Measurements from ENCODE around the gene ALPL.

Gene ALPL

DNA sequence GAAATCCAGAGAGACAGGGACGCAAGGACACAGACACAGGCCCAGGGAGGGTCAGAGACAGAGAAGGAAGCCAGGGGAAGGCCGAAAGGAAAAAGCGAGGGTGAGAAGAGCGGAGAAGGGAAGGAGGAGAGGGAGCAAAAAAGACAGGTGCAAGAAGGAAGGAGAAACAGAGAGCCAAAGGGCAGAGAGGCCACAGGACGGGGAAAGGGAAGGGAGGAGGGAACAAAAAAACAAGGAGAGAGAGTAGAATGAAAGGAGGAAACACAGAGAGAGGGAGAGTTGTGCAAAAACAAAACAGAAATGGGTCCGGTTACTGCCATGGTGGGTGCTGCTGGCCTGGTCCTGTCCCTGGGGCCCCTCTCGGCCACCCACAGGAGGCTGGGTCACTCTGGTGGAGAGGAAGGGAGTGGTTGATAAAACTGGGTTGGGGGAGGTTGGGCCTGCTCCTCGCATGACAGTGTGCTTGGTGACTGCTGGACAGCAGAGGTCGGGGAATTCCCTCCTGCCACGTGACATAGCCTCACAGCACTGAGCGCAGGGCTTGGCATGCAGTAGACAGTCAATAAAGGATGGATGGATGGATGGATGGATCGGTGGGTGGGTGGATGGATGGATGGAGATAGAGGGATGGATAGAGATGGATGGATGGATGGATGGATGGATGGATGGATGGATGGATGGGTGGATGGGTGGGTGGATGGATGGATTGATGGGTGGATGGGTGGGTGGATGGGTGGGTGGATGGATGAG, 95.2 kb downstream of the ALPL start:
- no peak for DNase-seq

DNA sequence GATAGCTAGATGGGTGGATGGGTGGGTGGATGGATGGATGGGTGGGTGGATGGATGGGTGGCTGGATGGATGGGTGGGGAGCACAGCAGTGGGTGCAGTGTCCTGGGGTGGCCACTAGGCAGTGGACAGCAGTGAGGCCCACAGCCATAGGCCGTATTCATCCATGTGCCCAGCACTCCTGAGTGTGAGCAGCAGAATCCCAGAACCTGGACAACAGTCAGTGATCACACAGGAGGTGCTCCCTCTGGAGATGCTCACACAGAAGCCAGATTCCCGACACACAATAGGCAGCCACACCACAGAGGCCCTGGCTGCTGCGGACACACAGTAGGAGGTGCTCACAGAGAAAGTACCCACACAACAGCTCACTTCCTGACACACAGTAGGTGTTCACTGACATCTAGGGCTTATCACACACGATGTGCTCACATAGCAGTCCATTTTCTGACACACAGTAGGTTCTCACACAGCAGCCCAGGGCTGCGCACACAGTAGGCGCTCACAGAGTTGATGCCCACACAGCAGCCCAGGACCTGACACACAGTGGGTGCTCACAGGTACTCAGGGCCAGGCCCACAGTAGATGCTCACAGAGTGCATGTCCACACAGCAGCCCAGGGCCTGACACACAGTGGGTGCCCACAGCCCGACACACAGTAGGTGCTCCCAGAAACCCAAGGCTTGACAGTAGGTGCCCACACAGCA, 95.9 kb downstream of the ALPL start:
- DNase-seq = no peak

DNA sequence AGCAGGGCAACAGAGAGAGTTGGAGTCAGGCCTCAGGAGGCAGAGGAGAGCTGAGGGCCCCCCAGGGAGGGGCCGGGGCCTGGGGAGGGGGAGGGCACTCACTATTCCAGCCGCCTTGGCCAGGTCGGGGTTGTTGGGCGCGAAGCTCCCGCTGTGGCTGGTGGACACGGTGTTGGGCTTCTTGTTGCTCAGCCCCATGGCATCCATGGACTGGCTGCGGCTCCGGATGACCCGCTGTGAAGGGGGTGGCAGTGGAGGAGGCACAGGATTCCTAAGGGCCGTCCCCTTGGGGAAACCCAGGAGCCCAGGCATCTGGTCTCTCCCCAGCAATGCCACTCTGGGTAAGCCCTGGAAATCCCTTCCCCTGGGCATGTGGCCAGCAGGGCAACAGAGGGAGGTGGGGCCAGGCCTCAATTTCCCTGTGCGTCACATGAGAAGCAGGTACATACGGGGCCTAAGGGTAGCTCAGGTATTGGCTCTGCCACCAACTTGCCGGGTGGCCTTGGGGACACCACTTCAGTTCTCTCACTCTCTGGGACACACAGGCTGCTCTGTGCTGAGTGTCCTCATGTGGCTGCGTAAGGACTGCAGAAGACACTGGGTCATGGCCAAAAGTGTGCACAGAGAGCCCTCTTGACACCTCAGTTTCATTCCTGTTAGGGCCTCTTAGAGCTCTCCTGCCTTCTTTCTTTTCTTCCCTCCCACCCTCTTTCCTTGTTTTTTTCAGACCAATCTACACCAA, 96.9 kb downstream of the ALPL start:
- no peak for DNase-seq

DNA sequence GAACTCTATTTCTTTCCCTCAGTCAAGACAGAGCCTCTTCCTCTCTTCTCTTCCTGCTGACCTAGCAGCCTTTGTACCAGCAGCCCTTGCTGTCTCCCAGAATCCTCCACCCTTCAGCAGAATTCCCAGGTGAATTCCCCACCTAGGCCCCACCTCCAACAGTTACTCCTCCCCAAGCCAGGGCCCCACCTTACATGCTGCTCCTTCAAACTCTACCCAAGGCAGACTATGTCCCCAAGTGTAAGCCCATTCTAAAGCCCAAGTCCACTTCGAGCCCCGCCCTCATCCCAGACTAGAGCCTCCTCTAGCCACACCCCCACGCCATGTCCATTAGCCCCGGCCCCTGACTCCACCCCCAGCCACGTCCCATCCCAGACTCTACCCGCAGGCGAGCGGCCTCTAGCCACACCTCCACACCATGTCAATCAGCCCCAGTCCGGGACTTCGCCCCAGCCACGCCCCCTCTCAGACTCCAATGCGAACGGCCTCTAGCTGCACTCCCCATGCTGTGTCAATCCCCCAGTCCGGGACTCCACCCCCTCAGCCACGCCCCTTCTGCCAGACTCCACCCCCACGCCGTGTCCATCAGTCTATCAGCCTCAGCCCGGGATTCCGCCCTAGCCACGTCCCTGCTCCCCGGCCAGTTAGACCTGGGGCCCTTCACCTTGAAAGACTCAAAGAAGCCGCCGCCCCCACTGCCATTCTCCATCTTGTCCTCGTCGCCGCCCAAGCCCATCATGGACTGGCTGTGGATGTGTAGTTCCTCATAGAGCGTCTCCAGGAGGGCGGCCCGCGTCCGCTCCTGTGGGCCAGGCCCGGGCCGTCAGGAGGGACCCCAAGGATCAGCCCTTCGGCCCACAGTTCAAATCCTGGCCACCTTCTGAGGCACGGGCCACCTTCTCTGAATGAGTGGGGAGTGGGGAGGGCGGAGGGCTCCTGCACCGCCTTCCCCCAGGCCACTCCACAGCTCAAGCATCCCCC, 98.6 kb downstream of the ALPL start:
- DNase-seq = no peak

DNA sequence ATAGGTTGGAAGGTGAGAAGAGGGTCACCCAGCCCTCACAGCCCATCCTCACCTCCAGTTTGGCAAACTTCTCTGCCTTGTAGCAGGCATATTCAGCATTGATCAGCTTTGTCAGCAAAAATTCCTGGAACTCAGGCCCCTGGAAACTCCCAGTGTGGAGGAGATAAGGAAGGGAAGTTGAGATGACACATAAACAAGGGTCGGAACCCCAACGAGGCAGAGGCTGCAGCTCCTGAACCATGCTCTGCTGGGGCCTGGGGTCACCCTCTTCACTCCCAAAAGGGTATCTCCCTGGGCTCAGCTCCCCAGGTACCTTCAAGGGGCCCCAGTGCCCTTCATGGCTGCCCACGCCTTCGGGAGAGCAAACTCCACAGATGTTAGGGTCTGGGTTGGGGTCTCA, 99.6 kb downstream of the ALPL start:
- DNase-seq = no peak

DNA sequence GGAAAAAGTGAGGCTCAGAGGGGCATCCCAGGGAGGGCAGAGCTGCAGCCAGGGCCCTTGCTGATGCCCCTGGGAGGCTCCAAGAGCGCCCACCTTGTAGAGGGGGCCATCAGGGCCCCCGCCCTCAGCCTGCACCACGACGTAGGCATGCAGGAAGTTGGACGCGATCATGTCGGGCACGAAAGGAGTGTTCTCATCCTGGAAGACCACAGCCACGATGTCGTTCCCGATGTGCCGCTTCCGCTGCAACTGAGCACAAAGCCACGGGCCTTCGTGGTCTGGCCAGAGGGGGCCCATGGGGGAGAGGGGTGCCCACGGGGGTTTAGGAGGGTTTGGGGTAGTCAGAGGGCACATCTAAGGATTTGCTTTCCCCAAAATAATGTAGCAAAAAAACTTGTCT, 100.8 kb downstream of the ALPL start:
- no peak for DNase-seq

DNA sequence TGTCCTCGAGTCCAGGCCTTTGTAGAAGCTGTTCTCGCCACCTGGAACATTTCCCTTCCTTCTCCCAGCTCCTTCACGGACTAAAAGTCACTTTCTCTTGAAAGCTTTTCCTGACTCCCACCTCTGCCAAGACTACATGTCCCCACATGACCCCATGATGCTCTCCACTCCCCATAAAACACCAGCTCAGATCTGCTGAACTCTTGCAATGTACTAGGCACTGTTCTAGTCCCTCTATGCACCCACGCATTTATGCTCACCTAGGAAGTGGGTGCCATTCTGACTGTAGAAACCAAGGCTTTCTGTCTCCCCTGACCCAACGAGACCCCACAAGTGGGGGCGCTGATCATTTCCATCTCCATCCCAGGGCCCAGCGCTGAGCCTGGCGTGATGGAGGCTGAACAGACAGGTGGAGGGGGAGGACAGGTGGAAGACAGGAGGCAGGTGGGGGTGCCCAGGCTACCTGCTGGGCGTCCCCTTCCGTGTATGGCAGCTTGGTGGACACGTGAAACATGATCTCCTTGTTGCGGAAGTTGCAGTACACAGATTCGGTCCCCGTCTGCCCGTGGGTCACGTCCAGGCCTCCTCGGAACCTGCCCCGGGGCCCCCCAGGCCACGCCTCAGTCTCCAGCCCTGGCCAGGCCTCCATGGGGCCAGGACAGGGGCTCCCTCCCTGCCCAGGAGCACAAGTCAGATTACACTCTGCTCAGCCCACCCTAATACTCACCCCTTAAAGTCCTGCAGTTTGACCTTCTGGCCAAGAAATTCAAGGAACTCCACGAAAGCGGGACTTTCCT, 102.0 kb downstream of the ALPL start:
- no peak for DNase-seq

DNA sequence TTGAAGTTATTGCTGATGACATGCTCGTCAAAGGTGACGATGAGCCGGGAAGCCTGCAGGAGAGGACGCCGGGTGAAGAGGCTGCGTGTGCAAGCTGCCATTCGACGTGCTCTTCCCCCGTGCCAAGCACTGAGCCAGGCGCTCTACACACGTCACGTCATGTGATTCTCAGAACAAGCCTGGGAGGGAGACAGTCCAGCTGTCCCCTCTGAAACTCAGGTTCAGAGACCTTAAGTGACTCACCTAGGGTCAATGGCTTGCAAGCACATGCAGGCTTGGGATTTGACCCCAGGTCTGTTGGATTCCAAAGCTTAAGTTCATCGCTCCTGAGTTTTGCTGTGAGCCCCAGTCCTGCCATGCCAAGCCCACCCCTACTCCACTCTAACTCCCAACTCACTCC, 102.8 kb downstream of the ALPL start:
- no peak for DNase-seq

DNA sequence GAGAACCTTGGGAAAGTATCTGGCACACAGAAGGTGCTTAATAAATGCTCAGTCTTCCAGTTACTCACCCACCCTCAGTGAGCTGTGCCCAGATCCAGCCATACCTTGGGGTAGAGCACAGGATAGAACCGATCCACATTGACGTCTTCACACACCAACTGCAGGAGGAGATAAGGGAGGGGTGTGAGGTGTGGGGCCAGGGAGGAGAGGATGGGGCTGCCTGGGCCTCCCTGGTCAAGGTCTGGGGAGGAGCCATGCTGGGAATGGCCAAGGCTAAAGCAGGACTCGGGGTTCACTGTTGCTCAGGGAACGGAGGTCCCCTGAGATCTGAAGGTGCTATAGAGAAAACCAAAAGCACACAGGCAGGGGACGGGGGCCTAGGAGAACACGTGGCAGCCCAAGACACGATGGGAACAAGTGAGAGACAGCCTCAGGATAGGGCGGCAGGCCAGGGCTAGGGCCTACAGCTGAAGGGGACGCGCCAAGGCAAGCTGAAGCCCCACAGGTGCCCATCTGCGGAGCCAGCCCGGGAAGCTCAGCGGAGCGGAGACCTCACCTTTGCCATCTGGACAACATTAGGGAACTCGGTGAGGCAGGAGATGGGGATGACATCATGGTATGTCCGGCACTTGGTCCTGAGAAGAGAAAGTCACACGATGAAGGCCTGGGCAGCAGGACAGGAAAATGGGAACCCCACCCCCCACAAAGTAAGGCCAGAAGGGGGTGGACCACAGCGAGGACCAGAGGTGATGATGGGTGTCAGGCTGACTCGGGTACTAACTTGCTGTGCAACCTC, 104.0 kb downstream of the ALPL start:
- DNase-seq = no peak

DNA sequence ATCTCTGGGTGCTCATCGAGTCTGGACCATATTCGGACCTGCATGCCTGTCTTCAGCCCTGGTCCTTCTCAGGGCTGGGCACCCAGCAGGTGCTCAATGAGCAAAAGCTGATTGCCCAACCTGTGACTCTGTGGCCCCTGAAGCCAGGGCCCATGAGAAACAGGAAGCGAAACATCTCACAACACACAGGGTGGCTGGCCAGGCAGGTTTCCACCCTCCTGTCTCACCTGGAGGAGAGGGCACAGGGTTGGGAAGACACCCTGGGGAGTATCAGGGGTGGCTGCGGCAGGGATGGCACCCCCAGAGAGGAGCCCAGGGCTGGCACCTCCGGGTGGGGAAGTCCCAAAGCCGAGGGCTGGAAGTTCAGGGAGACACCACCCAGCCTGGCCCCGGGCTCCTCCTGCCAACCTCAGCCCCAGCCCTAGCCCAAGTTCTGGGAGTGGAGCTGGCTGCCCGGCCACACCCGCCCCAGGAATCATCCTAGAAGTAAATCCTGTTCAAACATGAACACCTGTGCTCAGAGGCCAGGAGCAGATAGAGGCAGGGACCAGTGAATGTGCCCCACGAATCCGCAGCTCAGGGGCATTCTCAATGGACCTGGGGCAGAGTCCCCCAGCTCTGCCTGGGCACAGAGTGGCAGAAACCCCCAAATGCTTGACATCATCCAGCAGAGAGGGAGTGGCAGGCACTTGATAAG, 105.3 kb downstream of the ALPL start:
- DNase-seq = no peak

DNA sequence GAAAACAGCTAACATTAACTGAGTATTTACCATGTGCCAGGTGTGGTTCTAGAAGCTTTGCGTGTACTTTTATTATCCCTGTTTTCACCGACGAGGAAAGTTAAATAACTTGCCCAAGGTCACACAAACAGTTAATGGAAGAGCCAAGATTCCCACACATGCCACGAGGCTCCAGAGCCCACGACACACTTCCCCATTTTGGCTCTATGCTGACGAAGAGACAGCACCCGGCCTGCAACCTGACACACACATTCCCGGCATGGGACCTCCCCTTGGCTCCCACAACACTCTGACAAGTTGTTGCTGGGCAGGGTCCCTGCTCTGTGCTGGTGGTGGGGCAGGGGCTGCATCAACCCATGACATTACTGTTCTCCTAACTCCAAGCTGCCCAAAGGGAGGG, 107.1 kb downstream of the ALPL start:
- no peak for DNase-seq

DNA sequence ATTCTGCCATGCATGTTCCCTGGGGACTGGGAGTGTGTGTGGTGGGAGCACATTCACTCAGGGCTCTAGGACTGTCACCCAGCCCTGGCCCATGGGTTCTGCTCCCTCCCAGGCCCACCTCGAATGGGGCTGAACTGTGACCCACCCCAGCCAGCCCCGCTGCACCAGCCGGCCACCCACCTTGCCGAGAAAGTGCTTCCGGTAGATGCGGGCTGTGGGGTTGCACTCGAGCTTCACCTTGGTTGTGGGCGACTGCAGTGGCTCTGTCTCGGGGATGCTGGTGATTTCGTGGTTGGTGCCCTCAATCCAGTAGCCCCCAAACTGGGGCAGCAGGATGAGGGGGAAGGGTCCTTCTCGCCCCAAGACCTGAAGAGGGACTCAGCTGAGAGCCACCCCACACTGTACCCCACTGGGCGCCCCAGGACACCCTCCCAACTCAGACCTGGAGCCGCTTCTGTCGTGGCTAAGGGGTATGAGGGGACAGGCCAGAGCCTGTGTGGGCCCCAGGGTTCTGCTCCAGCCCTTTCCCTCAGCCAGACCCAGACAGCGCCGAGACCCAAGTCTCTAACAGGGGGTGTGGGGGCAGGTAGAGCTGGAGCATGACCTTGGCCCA, 108.0 kb downstream of the ALPL start:
- DNase-seq = no peak

DNA sequence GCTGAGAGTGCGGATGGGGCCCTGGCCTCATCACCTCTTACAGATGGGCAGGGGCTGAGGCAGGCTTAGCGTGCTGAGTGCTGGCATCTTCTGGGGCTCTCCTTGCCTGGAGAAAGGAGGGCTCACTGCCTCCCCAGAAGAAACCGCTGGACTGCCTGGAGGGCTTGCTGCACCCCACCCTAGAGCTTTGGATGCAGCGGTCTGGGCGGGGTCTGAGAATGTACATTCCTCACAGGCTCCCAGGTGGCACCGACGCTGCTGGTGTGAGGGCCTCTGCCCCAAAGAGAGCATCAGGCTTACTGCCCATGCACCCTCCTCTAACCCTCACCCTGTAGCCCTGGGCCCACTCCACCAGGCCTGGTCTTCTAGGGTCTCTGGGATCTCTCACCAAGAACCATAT, 108.8 kb downstream of the ALPL start:
- DNase-seq = no peak

DNA sequence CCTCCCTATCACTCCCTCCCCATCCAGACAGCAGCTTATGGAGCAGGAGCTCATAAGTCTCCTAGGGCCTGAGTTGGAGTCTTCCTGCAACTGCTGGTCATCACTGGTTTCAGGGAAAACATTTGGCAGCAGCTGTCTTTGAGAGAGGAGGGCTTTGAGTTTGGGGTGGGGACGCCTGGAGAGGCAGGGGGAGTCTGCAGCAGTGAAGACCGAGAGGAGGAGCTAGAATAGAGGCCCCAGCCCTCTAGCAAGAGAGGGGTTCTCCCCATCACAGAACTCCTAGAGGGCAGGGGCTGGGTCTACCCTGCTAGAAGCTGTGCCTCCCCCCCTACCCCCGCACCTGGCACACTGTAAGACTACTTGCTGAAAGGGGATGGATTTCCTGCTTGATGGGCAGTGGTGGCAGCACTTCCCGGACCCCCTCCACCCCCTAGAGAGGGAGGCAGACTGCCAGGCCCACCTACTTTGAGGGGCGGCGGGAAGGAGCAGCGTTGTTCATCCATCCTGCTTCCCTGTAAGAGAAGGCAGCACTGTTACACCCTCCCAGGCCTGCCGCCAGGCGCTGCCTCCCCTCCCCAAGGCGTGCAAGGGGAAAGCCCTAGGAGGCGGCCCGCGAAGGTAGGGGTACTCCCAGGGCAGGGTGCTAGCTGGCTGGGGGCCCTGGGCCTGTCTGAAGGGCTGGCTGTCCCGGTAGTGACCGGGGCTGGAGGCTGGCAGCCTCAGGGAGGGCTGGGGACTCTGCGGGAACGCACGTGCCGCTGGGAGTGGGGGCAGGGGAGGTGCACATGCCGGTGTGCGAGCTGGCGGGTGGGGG, 109.5 kb downstream of the ALPL start:
- DNase-seq = no peak

DNA sequence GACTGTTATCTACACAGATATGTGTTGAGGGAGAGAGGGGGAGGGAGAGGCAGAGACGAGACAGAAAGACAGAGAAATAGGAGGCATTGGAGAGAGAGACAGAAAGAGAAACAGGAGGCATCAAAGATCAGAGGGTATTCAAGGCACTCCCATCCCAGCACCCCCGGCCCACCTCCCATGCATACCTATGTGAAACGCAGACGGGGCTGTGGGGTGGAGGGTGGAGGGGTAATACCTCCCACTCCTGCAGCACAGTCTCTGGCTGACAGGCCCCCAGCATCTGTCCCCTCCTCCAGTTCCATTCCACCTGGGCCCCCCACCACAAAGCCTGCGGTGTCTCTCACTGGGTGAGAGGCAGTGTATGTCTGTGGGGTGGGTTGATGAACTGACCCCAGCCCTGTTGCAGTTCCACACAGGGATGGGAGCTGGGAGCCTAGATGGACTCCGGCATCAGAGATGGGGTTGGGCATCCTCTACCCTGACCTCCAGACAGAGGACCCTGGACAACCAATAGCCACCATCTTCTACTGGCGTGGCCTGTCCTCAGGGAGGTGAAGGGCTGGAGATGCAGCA, 110.2 kb downstream of the ALPL start:
- DNase-seq = no peak

DNA sequence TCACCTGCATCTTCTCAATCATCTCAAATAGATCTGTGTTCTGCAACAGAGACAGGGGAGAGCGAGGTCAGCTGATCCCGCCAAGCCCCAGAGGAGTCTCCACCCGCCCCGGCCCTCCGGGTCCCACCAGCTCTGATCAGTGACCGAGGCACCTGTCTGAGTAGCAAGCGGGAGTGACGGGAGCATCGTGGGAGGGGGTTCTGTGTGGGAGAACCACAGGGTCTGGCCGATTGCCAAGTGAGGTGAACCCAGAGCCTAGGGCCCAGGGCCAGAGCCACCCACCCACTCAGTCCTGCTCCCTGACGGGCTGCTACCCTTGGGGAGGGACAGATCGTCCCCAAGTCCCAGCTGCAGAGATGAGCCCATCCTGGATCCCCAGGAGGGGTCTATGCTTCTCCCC, 110.8 kb downstream of the ALPL start:
- no peak for DNase-seq

DNA sequence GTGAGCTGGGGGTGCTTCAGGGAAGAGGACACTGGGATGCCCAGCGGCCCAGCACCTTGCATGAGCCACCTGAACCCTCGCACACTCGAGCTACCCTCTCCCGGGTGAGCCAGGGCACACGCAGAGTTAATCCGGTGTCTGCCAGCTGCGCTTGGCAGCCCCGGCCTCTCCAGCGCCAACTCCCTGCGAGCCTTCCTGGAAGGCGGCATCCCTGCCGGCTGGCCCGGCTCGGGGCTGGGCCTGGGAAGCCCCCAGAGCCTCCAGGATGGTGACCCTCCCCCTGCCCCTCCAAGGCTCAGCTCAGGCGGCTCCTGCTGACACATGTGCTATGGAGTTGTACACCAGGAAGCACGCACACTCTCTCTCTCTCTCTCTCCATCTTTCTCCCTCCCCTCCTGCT, 111.3 kb downstream of the ALPL start:
- DNase-seq = no peak

DNA sequence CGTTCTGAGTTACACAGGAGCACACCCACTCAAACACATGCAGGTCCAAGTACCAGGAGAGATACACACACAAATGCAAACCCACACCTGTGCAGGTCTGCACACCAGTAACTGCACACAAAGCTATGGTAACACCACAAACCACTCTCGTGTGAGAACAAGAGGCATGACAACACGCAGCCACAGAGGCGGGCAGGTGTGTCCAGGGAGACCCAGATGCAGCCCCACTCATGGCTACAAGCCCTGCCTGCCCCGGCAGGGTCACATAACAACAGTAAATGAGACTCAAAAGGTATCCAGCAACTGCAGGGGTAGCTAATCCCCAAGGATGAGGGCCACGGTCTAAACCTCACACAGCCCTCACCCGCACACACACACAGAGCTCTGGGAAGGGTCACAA, 111.8 kb downstream of the ALPL start:
- no peak for DNase-seq
